Measurements from ENCODE around the gene SHOC2. TPM values are rescaled to one million over a fixed set of nuclear protein-coding genes. Genes with fewer than 3 reads are reported as not detected.
A peak's percentile ranks its signal among the peaks of the same experiment; 100 is the strongest.

SHOC2 gene
- total and polyA plus RNA-seq, 2 of the 13 experiments (the other 11 are each of a cell fraction or from before 2014, with no cell fraction given): 8.6 to 25.5 TPM

GRCh38 chr10:110918643-110919348 is 608 bp upstream of the SHOC2 start, which contains the start of gene BBIP1 (continued):
- TF ChIP-seq ZSCAN31 (CRISPR knock-in tag; IDR thresholded peaks at IDR 0.05; ENCODE audit: low read depth) (peak; percentile 91), BHLHE40 (IDR thresholded peaks at IDR 0.05; ENCODE audit: low read length) (no peak; the same call in 1 of the 2 replicates), FOXP1 (IDR thresholded peaks at IDR 0.05) (no peak), FOXP1 (CRISPR knock-in tag; IDR thresholded peaks at IDR 0.05) (no peak), NR2F6 (IDR thresholded peaks at IDR 0.05) (no peak), NR2F6 (CRISPR knock-in tag; IDR thresholded peaks at IDR 0.05) (no peak), MXI1 (IDR thresholded peaks at IDR 0.05; ENCODE audit: borderline replicate concordance, low read depth, low read length) (peak; percentile 58; the same call in 1 of the 3 replicates), ASH2L (IDR thresholded peaks at IDR 0.05; ENCODE audit: insufficient read length, low read depth, low read length) (peak; percentile 88), ZNF589 (CRISPR knock-in tag; conservative IDR thresholded peaks at IDR 0.05) (no peak; the same call in 1 of the 2 replicates), BRF2 (CRISPR knock-in tag; IDR thresholded peaks at IDR 0.05) (no peak), ELF1 (CRISPR knock-in tag; IDR thresholded peaks at IDR 0.05) (peak; percentile 83), ZNF776 (CRISPR knock-in tag; IDR thresholded peaks at IDR 0.05) (0 out of 2 replicates have a peak, but pooled peaks have one; percentile 55), ZNF841 (CRISPR knock-in tag; IDR thresholded peaks at IDR 0.05; ENCODE audit: borderline replicate concordance) (no peak), ATF1 (CRISPR knock-in tag; IDR thresholded peaks at IDR 0.05) (peak; percentile 89), ZNF33A (CRISPR knock-in tag; IDR thresholded peaks at IDR 0.05; ENCODE audit: borderline replicate concordance) (peak; percentile 86; the same call in 1 of the 2 replicates), RFX1 (IDR thresholded peaks at IDR 0.05) (peak; percentile 94), ZFP36L1 (CRISPR knock-in tag; IDR thresholded peaks at IDR 0.05) (no peak), PAX8 (CRISPR knock-in tag; IDR thresholded peaks at IDR 0.05; ENCODE audit: borderline replicate concordance) (no peak), CHD4 (IDR thresholded peaks at IDR 0.05; ENCODE audit: borderline replicate concordance, low read length) (no peak)
- TF ChIP-seq, protein P1, sequence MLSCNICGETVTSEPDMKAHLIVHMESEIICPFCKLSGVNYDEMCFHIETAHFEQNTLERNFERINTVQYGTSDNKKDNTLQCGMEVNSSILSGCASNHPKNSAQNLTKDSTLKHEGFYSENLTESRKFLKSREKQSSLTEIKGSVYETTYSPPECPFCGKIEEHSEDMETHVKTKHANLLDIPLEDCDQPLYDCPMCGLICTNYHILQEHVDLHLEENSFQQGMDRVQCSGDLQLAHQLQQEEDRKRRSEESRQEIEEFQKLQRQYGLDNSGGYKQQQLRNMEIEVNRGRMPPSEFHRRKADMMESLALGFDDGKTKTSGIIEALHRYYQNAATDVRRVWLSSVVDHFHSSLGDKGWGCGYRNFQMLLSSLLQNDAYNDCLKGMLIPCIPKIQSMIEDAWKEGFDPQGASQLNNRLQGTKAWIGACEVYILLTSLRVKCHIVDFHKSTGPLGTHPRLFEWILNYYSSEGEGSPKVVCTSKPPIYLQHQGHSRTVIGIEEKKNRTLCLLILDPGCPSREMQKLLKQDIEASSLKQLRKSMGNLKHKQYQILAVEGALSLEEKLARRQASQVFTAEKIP (CRISPR knock-in tag; IDR thresholded peaks at IDR 0.05; ENCODE audit: borderline replicate concordance): no peak
- TF ChIP-seq, protein P2, sequence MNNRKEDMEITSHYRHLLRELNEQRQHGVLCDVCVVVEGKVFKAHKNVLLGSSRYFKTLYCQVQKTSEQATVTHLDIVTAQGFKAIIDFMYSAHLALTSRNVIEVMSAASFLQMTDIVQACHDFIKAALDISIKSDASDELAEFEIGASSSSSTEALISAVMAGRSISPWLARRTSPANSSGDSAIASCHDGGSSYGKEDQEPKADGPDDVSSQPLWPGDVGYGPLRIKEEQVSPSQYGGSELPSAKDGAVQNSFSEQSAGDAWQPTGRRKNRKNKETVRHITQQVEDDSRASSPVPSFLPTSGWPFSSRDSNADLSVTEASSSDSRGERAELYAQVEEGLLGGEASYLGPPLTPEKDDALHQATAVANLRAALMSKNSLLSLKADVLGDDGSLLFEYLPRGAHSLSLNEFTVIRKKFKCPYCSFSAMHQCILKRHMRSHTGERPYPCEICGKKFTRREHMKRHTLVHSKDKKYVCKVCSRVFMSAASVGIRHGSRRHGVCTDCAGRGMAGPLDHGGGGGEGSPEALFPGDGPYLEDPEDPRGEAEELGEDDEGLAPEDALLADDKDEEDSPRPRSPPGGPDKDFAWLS (CRISPR knock-in tag; IDR thresholded peaks at IDR 0.05; ENCODE audit: borderline replicate concordance): no peak
- TF ChIP-seq, protein P3, sequence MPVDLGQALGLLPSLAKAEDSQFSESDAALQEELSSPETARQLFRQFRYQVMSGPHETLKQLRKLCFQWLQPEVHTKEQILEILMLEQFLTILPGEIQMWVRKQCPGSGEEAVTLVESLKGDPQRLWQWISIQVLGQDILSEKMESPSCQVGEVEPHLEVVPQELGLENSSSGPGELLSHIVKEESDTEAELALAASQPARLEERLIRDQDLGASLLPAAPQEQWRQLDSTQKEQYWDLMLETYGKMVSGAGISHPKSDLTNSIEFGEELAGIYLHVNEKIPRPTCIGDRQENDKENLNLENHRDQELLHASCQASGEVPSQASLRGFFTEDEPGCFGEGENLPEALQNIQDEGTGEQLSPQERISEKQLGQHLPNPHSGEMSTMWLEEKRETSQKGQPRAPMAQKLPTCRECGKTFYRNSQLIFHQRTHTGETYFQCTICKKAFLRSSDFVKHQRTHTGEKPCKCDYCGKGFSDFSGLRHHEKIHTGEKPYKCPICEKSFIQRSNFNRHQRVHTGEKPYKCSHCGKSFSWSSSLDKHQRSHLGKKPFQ (CRISPR knock-in tag; IDR thresholded peaks at IDR 0.05; ENCODE audit: insufficient replicate concordance): peak; percentile 76
- TF ChIP-seq, protein P4, sequence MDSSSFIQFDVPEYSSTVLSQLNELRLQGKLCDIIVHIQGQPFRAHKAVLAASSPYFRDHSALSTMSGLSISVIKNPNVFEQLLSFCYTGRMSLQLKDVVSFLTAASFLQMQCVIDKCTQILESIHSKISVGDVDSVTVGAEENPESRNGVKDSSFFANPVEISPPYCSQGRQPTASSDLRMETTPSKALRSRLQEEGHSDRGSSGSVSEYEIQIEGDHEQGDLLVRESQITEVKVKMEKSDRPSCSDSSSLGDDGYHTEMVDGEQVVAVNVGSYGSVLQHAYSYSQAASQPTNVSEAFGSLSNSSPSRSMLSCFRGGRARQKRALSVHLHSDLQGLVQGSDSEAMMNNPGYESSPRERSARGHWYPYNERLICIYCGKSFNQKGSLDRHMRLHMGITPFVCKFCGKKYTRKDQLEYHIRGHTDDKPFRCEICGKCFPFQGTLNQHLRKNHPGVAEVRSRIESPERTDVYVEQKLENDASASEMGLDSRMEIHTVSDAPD (CRISPR knock-in tag; IDR thresholded peaks at IDR 0.05): peak; percentile 69; the same call in 1 of the 2 replicates
